Body of pancreas (tissue), 4 donors: Measurements from ENCODE around the gene DERL2.

Experiments used
- CTCF ChIP-seq, 7 experiments: fragments of 450-650 bp in 4 of 7; fragments of 200-600 bp in 3 of 7; sonication (generic) in 3 of 7; IDR thresholded peaks; one replicate each; pipeline ENCODE4 v1.5.1; 2016 to 2019; ENCODE audit warnings: antibody characterized with exemption in 7 of 7
- POLR2A ChIP-seq, 3 donors: fragments of 450-650 bp; IDR thresholded peaks; one replicate each; pipeline ENCODE4 v1.6.1; 2016; ENCODE audit warnings: antibody characterized with exemption in 3 of 3, mild to moderate bottlenecking in 2 of 3

GRCh38 chr17:5532581-5532980 lies 46.6 kb upstream of the DERL2 start:
- TF ChIP-seq CTCF (IDR thresholded peaks at IDR 0.05), result no peak
- no peak for TF ChIP-seq POLR2A (IDR thresholded peaks at IDR 0.05)
